Measurements from ENCODE around the gene RAB37.

Gene RAB37

DNA sequence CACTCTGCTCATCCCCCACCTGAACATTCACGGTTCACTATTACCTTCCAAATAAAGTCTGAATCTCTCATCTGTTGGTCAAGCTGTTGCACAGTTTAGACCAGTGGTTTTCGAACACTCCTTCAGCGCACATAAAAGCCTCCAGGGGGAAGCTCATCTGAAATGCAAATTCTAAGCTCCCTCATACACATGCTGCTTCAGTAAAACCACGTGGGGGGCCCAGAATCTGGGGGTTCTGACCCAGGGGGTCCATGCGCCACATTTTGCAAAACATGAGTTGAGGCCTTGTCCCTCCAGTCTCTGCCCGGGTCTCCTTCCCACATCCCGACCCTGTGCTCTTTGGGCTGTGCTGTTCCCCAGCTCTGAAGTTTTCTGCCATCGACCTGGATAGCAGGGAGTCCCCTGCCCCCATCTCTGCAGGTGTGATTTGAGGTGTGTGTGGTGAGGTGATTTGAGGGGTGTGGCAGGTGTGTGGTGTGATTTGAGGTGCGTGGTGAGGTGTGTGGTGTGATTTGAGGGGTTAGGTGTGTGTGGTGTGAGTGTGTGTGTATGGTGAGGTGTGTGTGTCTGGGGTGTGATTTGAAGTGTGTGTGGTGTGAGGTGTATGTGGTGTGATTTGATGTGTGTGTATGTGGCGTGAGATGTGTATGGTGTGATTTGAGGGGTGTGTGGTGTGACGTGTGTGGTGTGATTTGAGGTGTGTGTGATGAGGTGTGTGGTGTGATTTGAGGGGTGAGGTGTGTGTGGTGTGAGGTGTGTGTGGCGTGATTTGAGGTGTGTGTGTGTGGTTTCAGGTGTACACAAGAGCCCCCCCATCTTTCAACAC, 4.8 kb upstream of the RAB37 start:
- TF ChIP-seq, protein P1, sequence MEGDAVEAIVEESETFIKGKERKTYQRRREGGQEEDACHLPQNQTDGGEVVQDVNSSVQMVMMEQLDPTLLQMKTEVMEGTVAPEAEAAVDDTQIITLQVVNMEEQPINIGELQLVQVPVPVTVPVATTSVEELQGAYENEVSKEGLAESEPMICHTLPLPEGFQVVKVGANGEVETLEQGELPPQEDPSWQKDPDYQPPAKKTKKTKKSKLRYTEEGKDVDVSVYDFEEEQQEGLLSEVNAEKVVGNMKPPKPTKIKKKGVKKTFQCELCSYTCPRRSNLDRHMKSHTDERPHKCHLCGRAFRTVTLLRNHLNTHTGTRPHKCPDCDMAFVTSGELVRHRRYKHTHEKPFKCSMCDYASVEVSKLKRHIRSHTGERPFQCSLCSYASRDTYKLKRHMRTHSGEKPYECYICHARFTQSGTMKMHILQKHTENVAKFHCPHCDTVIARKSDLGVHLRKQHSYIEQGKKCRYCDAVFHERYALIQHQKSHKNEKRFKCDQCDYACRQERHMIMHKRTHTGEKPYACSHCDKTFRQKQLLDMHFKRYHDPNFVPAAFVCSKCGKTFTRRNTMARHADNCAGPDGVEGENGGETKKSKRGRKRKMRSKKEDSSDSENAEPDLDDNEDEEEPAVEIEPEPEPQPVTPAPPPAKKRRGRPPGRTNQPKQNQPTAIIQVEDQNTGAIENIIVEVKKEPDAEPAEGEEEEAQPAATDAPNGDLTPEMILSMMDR (IDR thresholded peaks at IDR 0.05; ENCODE audit: control insufficient read depth, extremely low read depth, insufficient read depth) = no peak
- no peak for DNase-seq (ENCODE audit: low read depth)
- H3K4me3 ChIP-seq (ENCODE audit: low read depth, low read length) = no peak overlapping the region

DNA sequence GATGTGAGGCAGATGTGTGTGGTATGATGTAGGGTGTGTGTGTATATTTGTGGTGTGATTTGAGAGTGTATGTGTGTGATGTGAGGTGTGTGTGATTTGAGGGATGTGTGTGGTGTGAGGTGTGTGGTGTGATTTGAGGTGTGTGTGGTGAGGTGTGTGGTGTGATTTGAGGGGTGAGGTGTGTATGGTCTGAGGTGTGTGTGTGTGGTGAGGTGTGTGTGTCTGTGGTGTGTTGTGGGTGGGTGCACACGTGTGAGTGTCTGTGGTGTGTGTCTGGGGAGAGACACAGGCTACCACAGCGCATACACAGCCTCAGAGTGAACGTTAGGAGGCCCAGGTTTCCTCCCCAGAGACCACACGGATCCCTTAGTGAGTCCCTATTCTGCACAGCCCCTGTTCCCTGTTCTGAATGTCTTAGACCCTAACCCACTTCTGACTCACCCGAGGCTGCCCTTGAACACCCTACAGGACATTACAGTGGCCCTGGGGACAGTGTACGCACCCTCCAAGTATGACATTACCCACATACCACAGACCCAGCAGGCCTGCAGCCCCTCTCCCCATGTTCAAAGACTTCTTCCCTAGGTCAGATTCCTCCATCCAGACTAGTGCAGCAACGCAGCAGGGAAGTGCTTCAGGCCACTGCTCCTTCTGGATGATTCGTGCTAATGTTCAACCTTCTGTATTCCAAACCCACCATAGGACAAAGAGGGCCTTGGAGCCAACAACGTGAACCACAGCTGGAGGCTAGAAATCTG, 3.5 kb upstream of the RAB37 start:
- H3K4me3 ChIP-seq (ENCODE audit: low read depth, low read length) = no peak overlapping the region
- no peak for DNase-seq (ENCODE audit: low read depth)
- TF ChIP-seq, protein P1 (IDR thresholded peaks at IDR 0.05; ENCODE audit: control insufficient read depth, extremely low read depth, insufficient read depth) = no peak

DNA sequence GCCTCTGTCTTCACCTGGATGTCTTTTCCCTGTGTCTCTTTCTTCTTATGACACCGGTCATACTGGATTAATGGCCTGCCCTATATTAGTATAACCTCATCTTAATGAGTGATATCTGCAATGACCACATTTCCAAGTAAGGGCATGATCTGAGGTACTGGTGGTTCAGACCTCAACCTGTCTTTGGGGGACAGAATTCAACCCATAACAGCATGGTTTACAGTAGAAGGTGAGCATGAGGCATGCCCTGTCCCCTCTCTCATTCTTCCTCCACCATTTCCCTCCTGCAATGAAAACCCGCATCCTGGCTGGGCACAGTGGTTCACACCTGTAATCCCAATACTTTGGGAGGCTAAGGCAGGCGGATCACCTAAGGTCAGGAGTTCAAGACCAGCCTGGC, 2.8 kb upstream of the RAB37 start:
- TF ChIP-seq, protein P1 (IDR thresholded peaks at IDR 0.05; ENCODE audit: control insufficient read depth, extremely low read depth, insufficient read depth) = no peak
- H3K4me3 ChIP-seq (ENCODE audit: low read depth, low read length) = no peak overlapping the region
- DNase-seq (ENCODE audit: low read depth) = no peak

DNA sequence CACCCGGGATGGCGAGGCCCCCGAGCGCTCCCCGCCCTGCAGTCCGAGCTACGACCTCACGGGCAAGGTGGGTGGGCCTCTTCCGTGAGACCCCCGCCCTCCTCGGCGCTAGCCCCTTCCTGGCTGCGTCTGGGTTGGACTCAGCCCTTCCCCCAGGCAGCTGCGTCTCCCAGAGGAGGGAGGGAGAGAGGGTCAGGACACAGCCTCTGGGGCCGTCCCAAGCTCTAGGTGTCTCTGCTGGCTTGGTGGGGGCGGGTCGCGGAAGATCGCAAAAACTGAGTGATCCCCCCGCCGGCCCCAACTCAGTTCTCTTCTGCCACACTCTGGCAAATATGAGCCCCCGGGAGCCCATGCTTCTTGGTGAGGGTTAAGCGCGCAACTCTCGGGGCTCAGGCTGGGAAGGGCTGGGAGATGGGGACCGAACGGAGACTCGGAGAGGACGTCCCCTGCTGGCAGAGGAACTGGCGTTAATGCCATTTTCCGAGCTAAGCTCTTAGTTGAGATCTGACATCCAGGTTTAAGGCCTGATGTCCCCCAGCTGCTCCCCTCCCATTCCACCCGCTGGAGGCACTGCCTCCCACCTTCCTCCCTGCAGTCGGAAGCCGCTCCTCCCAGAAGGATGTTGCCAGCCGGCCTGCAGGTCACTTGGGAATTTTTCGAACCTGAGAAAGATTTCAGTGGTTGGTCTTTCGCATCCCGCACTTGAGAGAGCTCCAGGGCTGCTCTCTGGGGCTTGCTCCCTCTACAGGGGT, 419 bp downstream of the RAB37 start:
- DNase-seq (ENCODE audit: low read depth) = no peak
- TF ChIP-seq, protein P1 (IDR thresholded peaks at IDR 0.05; ENCODE audit: control insufficient read depth, extremely low read depth, insufficient read depth) = peak; percentile 35; the same call in 1 of the 2 replicates

DNA sequence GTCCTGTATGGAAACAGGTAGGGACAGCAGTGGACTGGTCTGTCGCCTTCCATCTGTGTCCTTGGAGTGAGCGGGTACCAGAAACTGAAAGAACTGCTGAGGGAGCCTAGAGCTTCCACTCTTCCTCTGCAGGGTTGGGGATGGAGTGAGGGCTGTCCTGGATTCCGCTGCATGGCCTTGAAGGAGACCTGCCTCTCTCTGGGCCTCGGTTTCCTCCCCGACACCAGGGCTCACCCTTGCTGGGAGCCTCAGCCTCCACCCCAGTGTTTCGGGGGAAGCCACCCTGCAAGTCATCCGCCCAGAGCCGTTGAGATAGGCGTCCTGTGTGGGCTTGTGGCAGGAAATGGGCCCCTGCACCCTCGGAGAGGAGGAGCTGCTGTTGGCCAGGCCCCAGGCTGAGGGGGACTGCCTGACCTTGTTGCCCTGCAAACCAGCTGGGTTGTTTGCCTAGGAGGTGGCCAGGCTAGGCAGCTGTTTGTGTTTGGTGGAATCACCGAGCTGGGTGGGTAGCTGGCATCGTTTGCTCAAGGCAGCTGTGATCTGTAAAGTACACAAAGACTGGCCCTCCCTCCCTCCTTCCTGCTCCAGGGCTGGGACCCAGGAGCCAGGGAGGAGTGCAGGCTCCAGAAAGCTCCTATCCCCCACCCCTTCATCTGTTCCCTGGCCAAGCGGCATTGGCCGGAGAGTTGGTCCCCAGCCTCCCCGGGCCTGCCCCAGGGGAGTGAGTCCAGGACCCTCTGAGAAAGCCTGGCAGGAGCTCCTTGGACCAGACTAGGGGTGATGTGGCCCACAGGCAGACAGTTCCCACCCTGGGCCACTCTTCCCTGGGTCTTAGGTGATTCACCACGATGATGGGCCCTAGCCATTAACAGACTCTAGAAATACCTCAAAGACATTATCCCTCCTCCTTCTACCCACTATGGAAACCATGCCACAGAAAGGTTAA, 1.3 kb downstream of the RAB37 start:
- no peak overlapping the region for H3K4me3 ChIP-seq (ENCODE audit: low read depth, low read length)
- DNase-seq (ENCODE audit: low read depth) = no peak
- TF ChIP-seq, protein P1 (IDR thresholded peaks at IDR 0.05; ENCODE audit: control insufficient read depth, extremely low read depth, insufficient read depth) = no peak

More for the DNA sequence above, 419 bp downstream of the RAB37 start:
- no peak overlapping the region for H3K4me3 ChIP-seq (ENCODE audit: low read depth, low read length)

Data from LNCaP clone FGC (cell line).